H1 (cell line): ENCODE data around the gene GSG1L. TPM values are rescaled to one million over a fixed set of nuclear protein-coding genes. Genes with fewer than 3 reads are reported as not detected.

ENCODE experiments used
- CEBPB ChIP-seq: IDR thresholded peaks from 2 replicates; pipeline ENCODE4 v1.6.1; 2012; ENCODE audit warnings: low read depth, low read length
- polyA plus RNA-seq, 7 experiments: library from polyadenylated mRNA; depleted of rRNA in 3 of 7; stranded (reverse) in 5 of 7; unstranded in 2 of 7; fragments of >200 nt in 5 of 7; fragments of 200-250 nt in 2 of 7; gene quantifications; 1 replicate in 5 of 7; 2 replicates in 1 of 7; 4 replicates in 1 of 7; pipeline versions ENCODE4 v1.2.1 to v1.2.3, GENCODE V29; 2011 to 2013; ENCODE audit warnings: missing spikeins in 2 of 7, mixed read lengths in 2 of 7
- total RNA-seq: library from RNA; stranded (reverse); fragmentation: NEBNext Ultra II Directional; extraction: Animal tissue kit (Norgen Biotek cat#: 25700); gene quantifications from 2 replicates; pipeline ENCODE4 v1.2.1, GENCODE V29; 2021
- TF ChIP-seq, protein P1 (sequence below): fragments of 300-600 bp; sonication (generic); IDR thresholded peaks from 2 replicates; pipeline ENCODE4 v1.7.1; 2012; ENCODE audit warnings: low read length, moderate library complexity, mild to moderate bottlenecking, inconsistent platforms; ENCODE audit not compliant: insufficient replicate concordance

The GSG1L gene
- total and polyA plus RNA-seq, 2 of the 8 experiments (the other 6 are each of a cell fraction or from before 2014, with no cell fraction given) = 0.71 to 1.1 TPM

DNA sequence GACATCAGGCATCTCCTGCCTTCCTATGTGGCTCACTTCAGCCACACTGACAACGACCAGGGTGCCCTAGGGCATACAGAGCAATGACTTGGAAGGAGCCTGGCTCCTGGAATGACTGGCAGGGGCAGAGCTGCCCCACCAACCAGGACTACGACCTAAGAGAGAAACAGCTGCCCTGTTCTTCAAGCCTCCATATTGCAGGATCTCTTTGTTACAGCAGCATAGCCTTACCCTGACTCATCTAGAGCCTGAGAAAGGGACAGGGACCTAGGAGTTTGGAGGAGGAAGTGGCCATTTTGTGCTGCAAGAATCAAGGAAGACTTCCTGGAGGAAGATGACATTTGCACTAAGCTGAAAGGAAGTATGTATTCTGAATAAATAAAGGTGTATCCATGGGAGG lies 49.6 kb downstream of the GSG1L start (continued):
- TF ChIP-seq, protein P1, sequence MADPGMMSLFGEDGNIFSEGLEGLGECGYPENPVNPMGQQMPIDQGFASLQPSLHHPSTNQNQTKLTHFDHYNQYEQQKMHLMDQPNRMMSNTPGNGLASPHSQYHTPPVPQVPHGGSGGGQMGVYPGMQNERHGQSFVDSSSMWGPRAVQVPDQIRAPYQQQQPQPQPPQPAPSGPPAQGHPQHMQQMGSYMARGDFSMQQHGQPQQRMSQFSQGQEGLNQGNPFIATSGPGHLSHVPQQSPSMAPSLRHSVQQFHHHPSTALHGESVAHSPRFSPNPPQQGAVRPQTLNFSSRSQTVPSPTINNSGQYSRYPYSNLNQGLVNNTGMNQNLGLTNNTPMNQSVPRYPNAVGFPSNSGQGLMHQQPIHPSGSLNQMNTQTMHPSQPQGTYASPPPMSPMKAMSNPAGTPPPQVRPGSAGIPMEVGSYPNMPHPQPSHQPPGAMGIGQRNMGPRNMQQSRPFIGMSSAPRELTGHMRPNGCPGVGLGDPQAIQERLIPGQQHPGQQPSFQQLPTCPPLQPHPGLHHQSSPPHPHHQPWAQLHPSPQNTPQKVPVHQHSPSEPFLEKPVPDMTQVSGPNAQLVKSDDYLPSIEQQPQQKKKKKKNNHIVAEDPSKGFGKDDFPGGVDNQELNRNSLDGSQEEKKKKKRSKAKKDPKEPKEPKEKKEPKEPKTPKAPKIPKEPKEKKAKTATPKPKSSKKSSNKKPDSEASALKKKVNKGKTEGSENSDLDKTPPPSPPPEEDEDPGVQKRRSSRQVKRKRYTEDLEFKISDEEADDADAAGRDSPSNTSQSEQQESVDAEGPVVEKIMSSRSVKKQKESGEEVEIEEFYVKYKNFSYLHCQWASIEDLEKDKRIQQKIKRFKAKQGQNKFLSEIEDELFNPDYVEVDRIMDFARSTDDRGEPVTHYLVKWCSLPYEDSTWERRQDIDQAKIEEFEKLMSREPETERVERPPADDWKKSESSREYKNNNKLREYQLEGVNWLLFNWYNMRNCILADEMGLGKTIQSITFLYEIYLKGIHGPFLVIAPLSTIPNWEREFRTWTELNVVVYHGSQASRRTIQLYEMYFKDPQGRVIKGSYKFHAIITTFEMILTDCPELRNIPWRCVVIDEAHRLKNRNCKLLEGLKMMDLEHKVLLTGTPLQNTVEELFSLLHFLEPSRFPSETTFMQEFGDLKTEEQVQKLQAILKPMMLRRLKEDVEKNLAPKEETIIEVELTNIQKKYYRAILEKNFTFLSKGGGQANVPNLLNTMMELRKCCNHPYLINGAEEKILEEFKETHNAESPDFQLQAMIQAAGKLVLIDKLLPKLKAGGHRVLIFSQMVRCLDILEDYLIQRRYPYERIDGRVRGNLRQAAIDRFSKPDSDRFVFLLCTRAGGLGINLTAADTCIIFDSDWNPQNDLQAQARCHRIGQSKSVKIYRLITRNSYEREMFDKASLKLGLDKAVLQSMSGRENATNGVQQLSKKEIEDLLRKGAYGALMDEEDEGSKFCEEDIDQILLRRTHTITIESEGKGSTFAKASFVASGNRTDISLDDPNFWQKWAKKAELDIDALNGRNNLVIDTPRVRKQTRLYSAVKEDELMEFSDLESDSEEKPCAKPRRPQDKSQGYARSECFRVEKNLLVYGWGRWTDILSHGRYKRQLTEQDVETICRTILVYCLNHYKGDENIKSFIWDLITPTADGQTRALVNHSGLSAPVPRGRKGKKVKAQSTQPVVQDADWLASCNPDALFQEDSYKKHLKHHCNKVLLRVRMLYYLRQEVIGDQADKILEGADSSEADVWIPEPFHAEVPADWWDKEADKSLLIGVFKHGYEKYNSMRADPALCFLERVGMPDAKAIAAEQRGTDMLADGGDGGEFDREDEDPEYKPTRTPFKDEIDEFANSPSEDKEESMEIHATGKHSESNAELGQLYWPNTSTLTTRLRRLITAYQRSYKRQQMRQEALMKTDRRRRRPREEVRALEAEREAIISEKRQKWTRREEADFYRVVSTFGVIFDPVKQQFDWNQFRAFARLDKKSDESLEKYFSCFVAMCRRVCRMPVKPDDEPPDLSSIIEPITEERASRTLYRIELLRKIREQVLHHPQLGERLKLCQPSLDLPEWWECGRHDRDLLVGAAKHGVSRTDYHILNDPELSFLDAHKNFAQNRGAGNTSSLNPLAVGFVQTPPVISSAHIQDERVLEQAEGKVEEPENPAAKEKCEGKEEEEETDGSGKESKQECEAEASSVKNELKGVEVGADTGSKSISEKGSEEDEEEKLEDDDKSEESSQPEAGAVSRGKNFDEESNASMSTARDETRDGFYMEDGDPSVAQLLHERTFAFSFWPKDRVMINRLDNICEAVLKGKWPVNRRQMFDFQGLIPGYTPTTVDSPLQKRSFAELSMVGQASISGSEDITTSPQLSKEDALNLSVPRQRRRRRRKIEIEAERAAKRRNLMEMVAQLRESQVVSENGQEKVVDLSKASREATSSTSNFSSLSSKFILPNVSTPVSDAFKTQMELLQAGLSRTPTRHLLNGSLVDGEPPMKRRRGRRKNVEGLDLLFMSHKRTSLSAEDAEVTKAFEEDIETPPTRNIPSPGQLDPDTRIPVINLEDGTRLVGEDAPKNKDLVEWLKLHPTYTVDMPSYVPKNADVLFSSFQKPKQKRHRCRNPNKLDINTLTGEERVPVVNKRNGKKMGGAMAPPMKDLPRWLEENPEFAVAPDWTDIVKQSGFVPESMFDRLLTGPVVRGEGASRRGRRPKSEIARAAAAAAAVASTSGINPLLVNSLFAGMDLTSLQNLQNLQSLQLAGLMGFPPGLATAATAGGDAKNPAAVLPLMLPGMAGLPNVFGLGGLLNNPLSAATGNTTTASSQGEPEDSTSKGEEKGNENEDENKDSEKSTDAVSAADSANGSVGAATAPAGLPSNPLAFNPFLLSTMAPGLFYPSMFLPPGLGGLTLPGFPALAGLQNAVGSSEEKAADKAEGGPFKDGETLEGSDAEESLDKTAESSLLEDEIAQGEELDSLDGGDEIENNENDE = no peak
- no peak for TF ChIP-seq CEBPB
